ENCODE results near the gene FBN1.

The FBN1 gene

GRCh38 chr15:48469271-48469670 is 176.2 kb downstream of the FBN1 start:
- no peak for DNase-seq (ENCODE audit: low spot score)

- no peak for DNase-seq (ENCODE audit: low spot score)
Observed at GRCh38 chr15:48467801-48468200, 177.7 kb downstream of the FBN1 start.

GRCh38 chr15:48466820-48467219 is 178.7 kb downstream of the FBN1 start:
- DNase-seq (ENCODE audit: low spot score), result no peak

GRCh38 chr15:48466079-48466478 is 179.4 kb downstream of the FBN1 start:
- no peak for DNase-seq (ENCODE audit: low spot score)

GRCh38 chr15:48465410-48465809 is 180.1 kb downstream of the FBN1 start:
- DNase-seq (ENCODE audit: low spot score), result no peak

GRCh38 chr15:48463366-48463880 is 182.1 kb downstream of the FBN1 start:
- no peak for DNase-seq (ENCODE audit: low spot score)

GRCh38 chr15:48462688-48463087 is 182.8 kb downstream of the FBN1 start:
- no peak for DNase-seq (ENCODE audit: low spot score)

- no peak for DNase-seq (ENCODE audit: low spot score)
Observed at GRCh38 chr15:48459571-48460442, 185.7 kb downstream of the FBN1 start.

- no peak for DNase-seq (ENCODE audit: low spot score)
Observed at GRCh38 chr15:48458876-48459275, 186.6 kb downstream of the FBN1 start.

GRCh38 chr15:48456134-48456533 is 189.4 kb downstream of the FBN1 start:
- DNase-seq (ENCODE audit: low spot score), result no peak

- no peak for DNase-seq (ENCODE audit: low spot score)
Observed at GRCh38 chr15:48451736-48452135, 193.8 kb downstream of the FBN1 start.

- DNase-seq (ENCODE audit: low spot score), result no peak
Observed at GRCh38 chr15:48451241-48451640, 194.3 kb downstream of the FBN1 start.

- no peak for DNase-seq (ENCODE audit: low spot score)
Observed at GRCh38 chr15:48449734-48450133, 195.8 kb downstream of the FBN1 start.

- DNase-seq (ENCODE audit: low spot score), result no peak
Observed at GRCh38 chr15:48447657-48448056, 197.9 kb downstream of the FBN1 start.

GRCh38 chr15:48447058-48447457 is 198.5 kb downstream of the FBN1 start:
- no peak for DNase-seq (ENCODE audit: low spot score)

- no peak for DNase-seq (ENCODE audit: low spot score)
Observed at GRCh38 chr15:48442011-48442410, 203.5 kb downstream of the FBN1 start.

- no peak for DNase-seq (ENCODE audit: low spot score)
Observed at GRCh38 chr15:48440084-48440483, 205.4 kb downstream of the FBN1 start.

GRCh38 chr15:48437178-48437577 is 208.3 kb downstream of the FBN1 start:
- no peak for DNase-seq (ENCODE audit: low spot score)

- DNase-seq (ENCODE audit: low spot score), result no peak
Observed at GRCh38 chr15:48435321-48435720, 210.2 kb downstream of the FBN1 start.

- DNase-seq (ENCODE audit: low spot score), result no peak
Observed at GRCh38 chr15:48433226-48433886, 212.2 kb downstream of the FBN1 start.

- DNase-seq (ENCODE audit: low spot score), result no peak
Observed at GRCh38 chr15:48432688-48433087, 212.8 kb downstream of the FBN1 start.

- no peak for DNase-seq (ENCODE audit: low spot score)
Observed at GRCh38 chr15:48427960-48428547, 217.5 kb downstream of the FBN1 start.

GRCh38 chr15:48427479-48427878 is 218.0 kb downstream of the FBN1 start:
- no peak for DNase-seq (ENCODE audit: low spot score)
